Neuronal stem cell (in vitro differentiated cells): ENCODE results near the gene ARHGAP42.

Source experiments
- DNase-seq: peaks from one replicate; pipeline ENCODE4 v3.0.0-alpha.2; 2013; ENCODE audit warnings: low spot score
- H2AFZ ChIP-seq: one replicate; pipeline ENCODE4 v1.6.1; 2013; ENCODE audit warnings: mild to moderate bottlenecking, low read length, inconsistent platforms
- H2AK5ac ChIP-seq: 2 replicates; pipeline ENCODE4 v1.6.1; 2013; ENCODE audit warnings: low read depth, mild to moderate bottlenecking, inconsistent platforms, low read length, moderate library complexity, mixed read lengths
- H2BK120ac ChIP-seq: 2 replicates; pipeline ENCODE4 v1.6.1; 2013; ENCODE audit warnings: low read depth, mild to moderate bottlenecking, inconsistent platforms, low read length, moderate library complexity, mixed read lengths
- H2BK12ac ChIP-seq: one replicate; pipeline ENCODE4 v1.6.1; 2013; ENCODE audit warnings: low read length, inconsistent platforms
- H2BK15ac ChIP-seq: 2 replicates; pipeline ENCODE4 v1.6.1; 2013; ENCODE audit warnings: mild to moderate bottlenecking, low read length, inconsistent platforms, mixed read lengths
- H2BK5ac ChIP-seq: one replicate; pipeline ENCODE4 v1.6.1; 2013; ENCODE audit warnings: inconsistent platforms, mild to moderate bottlenecking, low read length, moderate library complexity
- H3K14ac ChIP-seq: one replicate; pipeline ENCODE4 v1.6.1; 2013; ENCODE audit warnings: low read length, inconsistent platforms
- H3K18ac ChIP-seq: 2 replicates; pipeline ENCODE4 v1.6.1; 2013; ENCODE audit warnings: low read length, inconsistent platforms
- H3K23ac ChIP-seq: 2 replicates; pipeline ENCODE4 v1.6.1; 2013; ENCODE audit warnings: low read depth, mild to moderate bottlenecking, mixed read lengths, low read length, inconsistent platforms; ENCODE audit not compliant: poor library complexity
- H3K27ac ChIP-seq: replicated peaks from 3 replicates; pipeline ENCODE4 v1.5.1; 2013; ENCODE audit warnings: low read length, inconsistent platforms
- H3K27me3 ChIP-seq, 3 experiments: 2 replicates each; pipeline ENCODE4 v1.6.1; 2013; ENCODE audit warnings: low read length in 3 of 3, mild to moderate bottlenecking in 2 of 3, inconsistent platforms in 1 of 3, low read depth in 1 of 3, mixed read lengths in 1 of 3, moderate library complexity in 1 of 3; ENCODE audit not compliant: control insufficient read depth in 3 of 3, insufficient read depth in 3 of 3
- H3K36me3 ChIP-seq, 2 donors: replicated peaks in 1 of 2; 2 replicates each; pipeline ENCODE4 v1.6.1; 2013; ENCODE audit warnings: low read length in 2 of 2; ENCODE audit not compliant: control insufficient read depth in 2 of 2, insufficient read depth in 2 of 2
- H3K4ac ChIP-seq: 2 replicates; pipeline ENCODE4 v1.6.1; 2013; ENCODE audit warnings: inconsistent platforms, mild to moderate bottlenecking, low read length, moderate library complexity
- H3K4me1 ChIP-seq, 2 donors: 1 replicate in 1 of 2; 2 replicates in 1 of 2; pipeline ENCODE4 v1.6.1; 2013; ENCODE audit warnings: low read length in 2 of 2, low read depth in 1 of 2; ENCODE audit not compliant: control insufficient read depth in 2 of 2, insufficient read depth in 1 of 2
- H3K4me2 ChIP-seq: one replicate; pipeline ENCODE4 v1.6.1; 2013; ENCODE audit warnings: mild to moderate bottlenecking, low read length, inconsistent platforms; ENCODE audit not compliant: insufficient read depth, poor library complexity, severe bottlenecking
- H3K4me3 ChIP-seq, 2 donors: 2 replicates each; pipeline ENCODE4 v1.5.1; 2013; ENCODE audit warnings: low read length in 2 of 2, mild to moderate bottlenecking in 2 of 2, inconsistent platforms in 1 of 2, moderate library complexity in 1 of 2
- H3K79me1 ChIP-seq: one replicate; pipeline ENCODE4 v1.6.1; 2013; ENCODE audit warnings: low read depth, mild to moderate bottlenecking, inconsistent platforms, low read length, moderate library complexity
- H3K9ac ChIP-seq: one replicate; pipeline ENCODE4 v1.6.1; 2013; ENCODE audit warnings: mild to moderate bottlenecking, low read depth, low read length, inconsistent platforms; ENCODE audit not compliant: poor library complexity
- H3K9me3 ChIP-seq, 2 donors: replicated peaks in 1 of 2; 2 replicates each; pipeline versions ENCODE3 to v1.6.1; 2013; ENCODE audit warnings: low read length in 2 of 2, mild to moderate bottlenecking in 2 of 2, inconsistent platforms in 1 of 2, low read depth in 1 of 2, mixed read lengths in 1 of 2, moderate library complexity in 1 of 2; ENCODE audit not compliant: control insufficient read depth in 2 of 2, insufficient read depth in 1 of 2
- H4K8ac ChIP-seq: one replicate; pipeline ENCODE4 v1.6.1; 2013; ENCODE audit warnings: low read depth, mild to moderate bottlenecking, inconsistent platforms, low read length, moderate library complexity
- H4K91ac ChIP-seq: one replicate; pipeline ENCODE4 v1.6.1; 2013; ENCODE audit warnings: low read length, low read depth, mild to moderate bottlenecking, inconsistent platforms; ENCODE audit not compliant: poor library complexity
- WGBS, 2 donors: extraction: QIAGEN DNeasy Blood & Tissue Kit; methylation state at CpG; one replicate each; pipeline ENCODE4 v1.1.7; 2013; ENCODE audit warnings: missing lambda C conversion rate in 2 of 2, mixed read lengths in 1 of 2; ENCODE audit not compliant: insufficient read length in 2 of 2, insufficient replicate concordance in 1 of 2; ENCODE audit errors: extremely low coverage in 2 of 2; 5-methylcytosine and 5-hydroxymethylcytosine counted together

Gene ARHGAP42

DNA sequence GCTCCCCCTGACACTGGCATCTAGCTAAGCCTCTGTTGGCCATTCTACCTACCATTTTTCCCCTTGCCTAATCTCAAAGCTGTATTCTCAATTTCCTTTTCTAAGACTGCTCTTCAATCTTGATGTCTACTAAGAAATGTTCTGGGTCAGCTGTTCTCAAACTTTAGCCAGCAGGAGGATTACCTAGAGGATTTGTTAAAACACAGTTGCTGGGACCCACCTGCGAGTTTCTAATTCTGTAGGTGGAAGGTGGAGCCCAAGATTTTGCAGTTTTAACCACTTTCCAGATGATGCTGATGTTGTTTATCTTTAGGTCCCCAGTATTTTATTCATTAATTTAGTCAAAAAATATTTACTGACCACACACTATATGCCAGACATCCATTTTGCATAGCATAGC, 9.3 kb upstream of the ARHGAP42 start:
- no peak overlapping the region for H2BK120ac ChIP-seq
- H4K91ac ChIP-seq = no peak overlapping the region
- no peak overlapping the region for H2BK12ac ChIP-seq
- H3K27me3 ChIP-seq = no peaks in the 10 kb centered on the region
- no peak overlapping the region for H3K23ac ChIP-seq
- no peak overlapping the region for H3K14ac ChIP-seq
- H3K9me3 ChIP-seq = no peaks in the 10 kb centered on the region
- no peak overlapping the region for H3K4ac ChIP-seq
- no peak overlapping the region for H2BK5ac ChIP-seq
- H3K9ac ChIP-seq = no peak overlapping the region
- no peak overlapping the region for H2BK15ac ChIP-seq
- no peak overlapping the region for H4K8ac ChIP-seq
- no peaks in the 10 kb centered on the region for H3K79me1 ChIP-seq
- H3K18ac ChIP-seq = no peak overlapping the region
- no CpG with 5 or more reads among the region's 1 CpG for WGBS, 2 donors
- H3K27ac ChIP-seq = no peak overlapping the region
- no peak overlapping the region for H3K4me3 ChIP-seq
- H3K4me2 ChIP-seq = no peak overlapping the region
- no peaks in the 10 kb centered on the region for H3K4me1 ChIP-seq
- no peak for DNase-seq
- H3K36me3 ChIP-seq = no peaks in the 10 kb centered on the region
- no peak overlapping the region for H2AFZ ChIP-seq
- no peak overlapping the region for H2AK5ac ChIP-seq

DNA sequence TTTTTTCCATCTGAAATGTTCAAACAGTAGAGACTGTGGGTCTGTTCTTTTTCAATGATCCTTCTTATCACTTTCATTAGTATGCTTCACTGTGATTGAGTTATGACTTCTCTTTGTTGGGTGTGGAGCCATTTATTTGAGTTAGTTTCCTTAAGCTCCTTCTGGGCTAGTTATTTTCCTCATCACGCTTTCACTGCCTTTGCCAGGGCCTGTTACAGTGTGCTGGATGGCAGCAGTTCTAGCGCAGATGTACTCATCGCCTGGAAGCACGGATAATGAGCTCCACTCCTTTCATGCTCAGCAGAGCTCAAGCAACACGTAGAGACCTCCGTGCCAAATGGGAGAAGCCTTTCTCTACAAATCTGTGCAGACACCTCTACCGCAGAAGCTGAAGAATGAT, 7.0 kb upstream of the ARHGAP42 start:
- Histone ChIP-seq H2AFZ (peak overlapping the region; percentile 43), H4K91ac (no peak overlapping the region), H2BK120ac (no peak overlapping the region), H3K9ac (no peak overlapping the region), H2BK15ac (no peak overlapping the region), H3K4me3 (no peak overlapping the region), H3K4ac (no peak overlapping the region), H3K14ac (no peak overlapping the region), H4K8ac (no peak overlapping the region), H2BK12ac (no peak overlapping the region), H3K18ac (no peak overlapping the region), H3K4me1 (no peaks in the 10 kb centered on the region), H3K27ac (no peak overlapping the region), H3K79me1 (no peaks in the 10 kb centered on the region), H3K36me3 (no peaks in the 10 kb centered on the region), H2AK5ac (no peak overlapping the region), H2BK5ac (no peak overlapping the region), H3K27me3 (no peaks in the 10 kb centered on the region), H3K9me3 (no peaks in the 10 kb centered on the region), H3K4me2 (no peak overlapping the region), H3K23ac (no peak overlapping the region)
- no CpG with 5 or more reads among the region's 7 CpGs for WGBS, 2 donors
- no peak for DNase-seq

DNA sequence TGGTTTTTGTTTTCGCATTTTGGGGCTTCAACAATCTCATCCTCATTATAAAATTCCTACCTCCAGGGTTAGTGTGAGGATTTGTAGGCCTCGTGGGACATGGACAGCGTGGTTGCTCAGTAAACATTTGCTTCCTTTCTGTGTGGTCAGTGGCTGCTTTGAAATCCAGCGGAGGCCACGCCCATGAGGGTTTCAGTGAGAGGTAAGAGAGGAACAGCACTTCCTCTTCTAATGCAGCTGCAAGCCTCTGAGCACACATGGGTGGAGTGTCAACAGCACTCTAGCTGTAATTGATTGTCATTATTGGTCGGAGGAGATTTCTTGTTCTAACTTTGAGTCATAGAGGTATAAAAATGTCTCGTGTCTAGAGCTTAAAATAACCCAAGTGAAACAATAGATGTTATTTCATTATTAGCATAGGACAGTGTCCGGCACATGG, 6.0 kb upstream of the ARHGAP42 start:
- no CpG with 5 or more reads among the region's 8 CpGs for whole genome bisulfite sequencing, 2 donors
- H2BK120ac ChIP-seq = no peak overlapping the region

DNA sequence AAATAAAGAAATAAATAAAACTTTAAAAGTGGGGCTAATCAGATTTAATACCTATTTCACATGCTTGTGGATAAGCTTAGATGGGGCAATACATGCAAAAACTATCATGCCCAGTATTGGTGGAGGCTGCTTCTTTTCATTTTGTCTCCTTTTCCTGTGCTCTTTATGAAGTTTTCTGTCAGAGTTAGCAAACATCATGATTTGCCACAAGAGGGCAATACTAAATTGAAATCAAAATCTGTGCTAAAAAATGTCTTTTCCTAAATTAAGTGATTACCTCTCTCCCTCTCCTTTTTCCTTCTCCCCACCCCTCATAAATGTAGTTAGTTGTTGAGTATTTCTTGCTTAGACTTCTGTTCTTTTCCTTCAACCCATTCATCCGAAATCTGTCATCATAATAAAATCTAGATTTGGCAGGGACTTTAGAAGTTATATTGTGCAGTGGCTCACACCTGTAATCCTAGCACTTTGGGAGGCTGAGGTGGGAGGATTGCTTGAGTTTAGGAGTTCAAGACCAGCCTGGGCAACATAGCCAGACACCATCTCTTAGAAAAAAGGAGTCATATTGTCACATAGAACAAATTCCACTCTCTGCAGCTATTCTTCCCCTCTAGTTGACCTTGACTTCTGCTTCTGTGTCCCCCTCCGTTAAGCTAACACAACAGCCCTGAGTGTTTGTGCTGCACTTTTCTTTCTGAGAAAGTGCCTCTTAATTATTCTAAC, 4.7 kb upstream of the ARHGAP42 start:
- Histone ChIP-seq H2BK120ac (no peak overlapping the region), H2BK5ac (no peak overlapping the region), H3K27me3 (no peaks in the 10 kb centered on the region), H3K14ac (no peak overlapping the region), H2BK15ac (no peak overlapping the region), H3K9me3 (no peaks in the 10 kb centered on the region), H3K79me1 (no peaks in the 10 kb centered on the region), H3K4me1 (peaks cover 0 to 2% of the 10 kb centered on the region in 2 donors), H3K4me2 (no peak overlapping the region), H3K36me3 (no peaks in the 10 kb centered on the region), H3K4me3 (no peak overlapping the region), H3K9ac (no peak overlapping the region), H4K91ac (no peak overlapping the region), H3K23ac (no peak overlapping the region), H3K18ac (no peak overlapping the region), H3K4ac (no peak overlapping the region), H3K27ac (no peak overlapping the region), H2BK12ac (no peak overlapping the region), H2AK5ac (no peak overlapping the region), H2AFZ (no peak overlapping the region), H4K8ac (no peak overlapping the region)
- no CpG with 5 or more reads among the region's 2 CpGs for WGBS, 2 donors
- DNase-seq = no peak

More for the DNA sequence above, 6.0 kb upstream of the ARHGAP42 start:
- Histone ChIP-seq H2BK15ac (no peak overlapping the region), H2BK12ac (no peak overlapping the region), H3K4me1 (no peaks in the 10 kb centered on the region), H3K27me3 (no peaks in the 10 kb centered on the region), H3K23ac (no peak overlapping the region), H3K27ac (no peak overlapping the region), H3K9ac (no peak overlapping the region), H3K4me2 (no peak overlapping the region), H3K36me3 (no peaks in the 10 kb centered on the region), H3K4ac (no peak overlapping the region), H3K4me3 (no peak overlapping the region), H3K9me3 (no peaks in the 10 kb centered on the region), H2AFZ (peak overlapping the region; percentile 68), H2AK5ac (no peak overlapping the region), H3K79me1 (no peaks in the 10 kb centered on the region), H4K91ac (no peak overlapping the region), H4K8ac (no peak overlapping the region), H2BK5ac (no peak overlapping the region), H3K14ac (no peak overlapping the region), H3K18ac (no peak overlapping the region)
- DNase-seq = no peak
